Measurements from ENCODE around the gene MGLL.

MGLL gene

GRCh38 chr3:127646501-127647046 lies 175.7 kb downstream of the MGLL start:
- DNase-seq = no peak

- no peak for DNase-seq
Observed at GRCh38 chr3:127645371-127646015, 176.8 kb downstream of the MGLL start.

- DNase-seq = no peak
Observed at GRCh38 chr3:127644641-127645370, 177.5 kb downstream of the MGLL start.

GRCh38 chr3:127640042-127640355 lies 182.3 kb downstream of the MGLL start:
- no peak for DNase-seq

GRCh38 chr3:127639173-127640041 lies 182.9 kb downstream of the MGLL start:
- no peak for DNase-seq
